WI38 (cell line): ENCODE data around the gene UBE2F.

Experiments
- H3K4me3 ChIP-seq: 2 replicates; pipeline ENCODE4 v1.5.1; 2011; ENCODE audit warnings: low read depth, mild to moderate bottlenecking, control low read depth, low read length
- TF ChIP-seq, protein P1 (sequence below): IDR thresholded peaks from 2 replicates; pipeline ENCODE4 v1.5.1; 2012; ENCODE audit warnings: low read depth, mild to moderate bottlenecking, control low read depth, low read length

The UBE2F gene

DNA sequence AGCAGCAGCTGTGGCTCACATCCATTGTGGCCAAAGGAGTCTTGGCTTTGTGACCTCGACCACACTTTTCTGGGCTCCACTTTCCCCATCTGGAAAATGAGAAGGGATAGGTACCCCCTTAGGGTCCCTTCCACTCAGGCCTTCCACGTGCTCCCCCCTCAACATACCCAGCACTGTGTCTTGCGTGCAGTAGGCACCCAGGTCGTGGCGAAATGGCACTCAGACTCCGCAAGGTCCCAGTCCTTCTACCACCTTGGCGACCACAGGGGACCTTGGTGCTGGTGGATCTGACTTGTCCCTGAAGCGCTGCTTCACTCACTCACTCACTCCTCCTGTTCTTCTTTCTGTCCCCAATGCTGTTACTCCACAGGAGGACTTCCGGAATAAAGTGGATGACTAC is 74.1 kb downstream of the UBE2F start:
- no peak overlapping the region for H3K4me3 ChIP-seq
- TF ChIP-seq, protein P1, sequence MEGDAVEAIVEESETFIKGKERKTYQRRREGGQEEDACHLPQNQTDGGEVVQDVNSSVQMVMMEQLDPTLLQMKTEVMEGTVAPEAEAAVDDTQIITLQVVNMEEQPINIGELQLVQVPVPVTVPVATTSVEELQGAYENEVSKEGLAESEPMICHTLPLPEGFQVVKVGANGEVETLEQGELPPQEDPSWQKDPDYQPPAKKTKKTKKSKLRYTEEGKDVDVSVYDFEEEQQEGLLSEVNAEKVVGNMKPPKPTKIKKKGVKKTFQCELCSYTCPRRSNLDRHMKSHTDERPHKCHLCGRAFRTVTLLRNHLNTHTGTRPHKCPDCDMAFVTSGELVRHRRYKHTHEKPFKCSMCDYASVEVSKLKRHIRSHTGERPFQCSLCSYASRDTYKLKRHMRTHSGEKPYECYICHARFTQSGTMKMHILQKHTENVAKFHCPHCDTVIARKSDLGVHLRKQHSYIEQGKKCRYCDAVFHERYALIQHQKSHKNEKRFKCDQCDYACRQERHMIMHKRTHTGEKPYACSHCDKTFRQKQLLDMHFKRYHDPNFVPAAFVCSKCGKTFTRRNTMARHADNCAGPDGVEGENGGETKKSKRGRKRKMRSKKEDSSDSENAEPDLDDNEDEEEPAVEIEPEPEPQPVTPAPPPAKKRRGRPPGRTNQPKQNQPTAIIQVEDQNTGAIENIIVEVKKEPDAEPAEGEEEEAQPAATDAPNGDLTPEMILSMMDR, result no peak

- TF ChIP-seq, protein P1, result no peak
- no peak overlapping the region for H3K4me3 ChIP-seq
These were observed 75.3 kb downstream of the UBE2F start for GRCh38 chr2:238042090-238042489.

DNA sequence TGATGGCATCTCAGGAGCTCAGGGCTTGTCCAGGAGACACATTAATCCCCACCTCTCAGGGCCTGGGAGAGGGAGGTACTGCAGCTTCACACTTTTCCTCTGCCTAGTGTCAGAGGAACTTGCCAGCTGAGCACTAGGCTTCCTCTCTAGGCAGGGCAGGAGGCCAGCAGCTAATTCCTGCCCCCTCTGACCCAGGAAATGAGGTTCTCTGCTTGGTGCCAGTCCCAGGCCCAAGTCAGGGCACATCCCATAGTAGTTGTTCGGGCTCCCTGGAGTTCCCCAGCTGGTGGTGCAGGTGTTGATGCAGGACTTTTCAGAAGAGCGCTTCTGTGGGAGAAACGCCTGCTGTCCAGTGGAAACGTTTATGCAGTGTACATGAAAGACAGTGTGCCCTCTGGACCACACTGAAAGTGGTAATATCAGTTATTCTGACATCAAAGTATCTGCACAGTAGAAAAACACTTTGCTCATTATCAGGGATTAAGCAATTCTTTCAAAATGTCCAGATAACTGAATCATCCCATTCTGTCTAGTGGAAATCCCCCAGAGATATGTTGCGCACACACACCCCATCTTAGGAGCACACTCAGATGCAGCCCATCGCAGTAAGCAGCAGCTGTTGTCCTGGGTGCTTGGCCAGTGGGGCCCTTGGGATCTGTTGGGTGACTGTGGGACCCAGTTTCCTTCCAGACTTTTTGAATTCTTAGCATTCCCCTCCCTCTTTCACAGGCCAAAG is 76.2 kb downstream of the UBE2F start:
- H3K4me3 ChIP-seq, result no peak overlapping the region
- TF ChIP-seq, protein P1, result no peak

- TF ChIP-seq, protein P1, result no peak
- H3K4me3 ChIP-seq, result no peak overlapping the region
These were observed 77.0 kb downstream of the UBE2F start for GRCh38 chr2:238043851-238044250.

DNA sequence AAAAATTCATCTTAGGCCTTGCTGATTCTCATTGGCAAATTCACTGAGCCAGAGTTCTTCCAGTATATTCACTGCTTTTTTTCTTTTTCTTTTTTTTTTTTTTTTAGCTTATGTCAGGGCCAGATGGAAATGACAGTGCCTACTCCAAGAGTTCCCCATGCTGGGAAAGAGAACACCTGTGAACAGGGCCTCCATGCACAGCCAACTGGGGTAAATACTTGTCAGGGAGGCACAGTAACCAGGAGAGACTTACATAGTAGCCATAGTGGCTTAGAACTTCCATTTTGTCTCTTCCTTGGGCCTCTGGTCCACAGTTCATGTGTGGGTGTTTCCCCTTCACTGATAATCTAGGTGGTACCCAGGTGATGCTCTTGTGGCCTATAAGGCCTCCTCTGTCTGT is 78.8 kb downstream of the UBE2F start:
- H3K4me3 ChIP-seq, result no peak overlapping the region

GRCh38 chr2:238046725-238047270 is 80.0 kb downstream of the UBE2F start:
- H3K4me3 ChIP-seq, result no peak overlapping the region
- TF ChIP-seq, protein P1, result no peak

More for the DNA sequence above, 78.8 kb downstream of the UBE2F start:
- TF ChIP-seq, protein P1, result no peak

DNA sequence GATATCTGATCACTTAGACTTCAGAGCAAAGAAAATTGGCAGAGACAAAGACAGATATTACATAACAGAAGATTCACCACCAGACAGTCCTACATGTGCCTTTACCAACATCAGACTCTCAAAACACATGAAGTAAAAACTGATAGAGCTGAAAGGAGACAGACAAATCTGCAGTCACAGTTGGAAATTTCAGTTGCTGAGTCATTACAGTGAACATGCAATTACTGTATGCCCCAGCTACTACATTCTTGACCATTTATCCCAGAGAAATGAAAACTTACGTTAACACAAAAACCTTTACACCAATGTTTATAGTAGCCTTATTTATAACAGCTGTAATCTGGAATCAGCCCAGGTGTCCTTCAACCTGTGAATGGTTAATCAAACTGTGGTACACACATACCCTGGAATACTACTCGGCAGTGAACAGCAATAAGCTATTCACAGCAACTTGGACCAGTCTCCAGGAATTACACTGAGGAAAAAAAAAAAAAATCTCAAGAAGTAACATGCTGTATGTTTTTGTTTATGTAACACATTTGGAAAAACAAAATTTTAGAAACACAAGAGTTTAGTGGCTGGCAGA is 86.5 kb downstream of the UBE2F start:
- no peak overlapping the region for H3K4me3 ChIP-seq
- TF ChIP-seq, protein P1, result no peak
